Naive B cell (primary cell): ENCODE measurements around the gene CSNK2B. TPM values are rescaled to one million over a fixed set of nuclear protein-coding genes. Genes with fewer than 3 reads are reported as not detected.
A peak's percentile ranks its signal among the peaks of the same experiment; 100 is the strongest.

Experiments
- ATAC-seq, 2 donors: fragments of 150-1000 bp; cut with Tn5 transposase; 2 replicates each; pipeline ENCODE4 v1.10.0; 2021; ENCODE audit warnings: low read depth in 2 of 2, mild to moderate bottlenecking in 2 of 2, moderate library complexity in 2 of 2
- DNase-seq: peaks from one replicate; pipeline ENCODE4 v3.0.0; 2022
- H3K27ac Mint-ChIP-seq, 6 donors: one replicate each; pipeline ENCODE4 v1.8.0; 2020 to 2022; ENCODE audit warnings: mild to moderate bottlenecking in 6 of 6, mixed read lengths in 6 of 6, moderate library complexity in 5 of 6, inconsistent platforms in 2 of 6
- H3K27me3 Mint-ChIP-seq, 3 donors: one replicate each; pipeline ENCODE4 v1.8.0; 2021 to 2022; ENCODE audit warnings: mixed read lengths in 3 of 3, mild to moderate bottlenecking in 1 of 3
- H3K36me3 Mint-ChIP-seq, 2 donors: one replicate each; pipeline ENCODE4 v1.8.0; 2020 to 2022; ENCODE audit warnings: mixed read lengths in 2 of 2, inconsistent platforms in 1 of 2, mild to moderate bottlenecking in 1 of 2
- H3K4me1 Mint-ChIP-seq, 3 donors: one replicate each; pipeline ENCODE4 v1.8.0; 2020 to 2022; ENCODE audit warnings: mixed read lengths in 3 of 3, inconsistent platforms in 1 of 3, mild to moderate bottlenecking in 1 of 3, moderate library complexity in 1 of 3
- H3K4me3 Mint-ChIP-seq, 8 donors: one replicate each; pipeline ENCODE4 v1.8.0; 2020 to 2022; ENCODE audit warnings: mild to moderate bottlenecking in 8 of 8, mixed read lengths in 8 of 8, moderate library complexity in 8 of 8, inconsistent platforms in 2 of 8
- H3K9me3 Mint-ChIP-seq, 7 donors: one replicate each; pipeline ENCODE4 v1.8.0; 2020 to 2022; ENCODE audit warnings: mixed read lengths in 7 of 7, mild to moderate bottlenecking in 5 of 7, inconsistent platforms in 2 of 7, moderate library complexity in 1 of 7
- polyA plus RNA-seq, 6 donors: library from polyadenylated mRNA; unstranded; fragments of 300-500 nt; fragmentation: Illumina TruSeq; gene quantifications; one replicate each; pipeline ENCODE4 v1.2.3, GENCODE V29; 2021; ENCODE audit warnings: low read depth in 6 of 6

CSNK2B gene
- 100 to 1,000 TPM; 279 to 299 (median 286) TPM for polyA plus RNA-seq

GRCh38 chr6:31665501-31666336, at the start of gene CSNK2B:
TSS of gene CSNK2B (plus strand) at chr6:31666080. CDS start at chr6:31666832, 752 bp downstream.
- Mint-ChIP-seq H3K4me1 (peaks cover 48 to 81% (median 62%) of the 10 kb centered on the region in 3 donors), H3K27me3 (no peaks in the 10 kb centered on the region), H3K4me3 (peak within 1 kb of the TSS; percentile 94 to 99 (median 97)), H3K9me3 (no peaks in the 10 kb centered on the region), H3K36me3 (peaks cover 4 to 26% of the 10 kb centered on the region in 2 donors), H3K27ac (peak within 1 kb of the TSS; percentile 96 to 99 (median 99))
- DNase-seq = peak; percentile 97
- peak; percentile 80 to 81 for ATAC-seq

- Mint-ChIP-seq H3K36me3 (no peaks in the 10 kb centered on the region), H3K9me3 (peaks cover 0 to 1% (median 0%) of the 10 kb centered on the region in 7 donors), H3K27ac (no peak overlapping the region), H3K27me3 (no peaks in the 10 kb centered on the region), H3K4me3 (peak overlapping the region in 1 of 8 donors; percentile 63), H3K4me1 (peaks cover 39 to 55% (median 43%) of the 10 kb centered on the region in 3 donors)
- ATAC-seq (no peak), DNase-seq (no peak)
Measured at GRCh38 chr6:31617010-31617409, 48.9 kb upstream of the CSNK2B start.

- Mint-ChIP-seq H3K4me1 (peaks cover 35 to 52% (median 37%) of the 10 kb centered on the region in 3 donors), H3K27ac (peak overlapping the region; percentile 91 to 100 (median 97)), H3K4me3 (peak overlapping the region; percentile 74 to 98 (median 92)), H3K9me3 (peaks cover 0 to 1% (median 0%) of the 10 kb centered on the region in 7 donors), H3K27me3 (no peaks in the 10 kb centered on the region), H3K36me3 (no peaks in the 10 kb centered on the region)
- peak; percentile 94 for DNase-seq
- peak; percentile 79 to 80 for ATAC-seq
Measured at GRCh38 chr6:31619805-31620585, 45.9 kb upstream of the CSNK2B start.

GRCh38 chr6:31620586-31621319, 45.1 kb upstream of the CSNK2B start, which contains the start of gene PRRC2A:
TSS of gene PRRC2A (plus strand) at chr6:31620715. CDS start at chr6:31622790, 2,075 bp downstream.
- H3K9me3 Mint-ChIP-seq = peaks cover 0 to 1% (median 0%) of the 10 kb centered on the region in 7 donors
- peaks cover 27 to 46% (median 29%) of the 10 kb centered on the region in 3 donors for H3K4me1 Mint-ChIP-seq
- ATAC-seq (peak; percentile 28 to 29), DNase-seq (no peak)
- H3K4me3 Mint-ChIP-seq = peak within 1 kb of the TSS; percentile 74 to 98 (median 92)
- peaks cover under 1 to 1% of the 10 kb centered on the region in 2 donors for H3K36me3 Mint-ChIP-seq
- peak within 1 kb of the TSS; percentile 91 to 100 (median 97) for H3K27ac Mint-ChIP-seq
- H3K27me3 Mint-ChIP-seq = no peaks in the 10 kb centered on the region

GRCh38 chr6:31621320-31621939, 44.5 kb upstream of the CSNK2B start:
- DNase-seq (no peak), ATAC-seq (no peak)
- peak overlapping the region; percentile 74 to 98 (median 90) for H3K4me3 Mint-ChIP-seq
- H3K4me1 Mint-ChIP-seq = peaks cover 21 to 40% (median 25%) of the 10 kb centered on the region in 3 donors
- peaks cover 7 to 8% of the 10 kb centered on the region in 2 donors for H3K36me3 Mint-ChIP-seq
- peaks cover 0 to 1% (median 0%) of the 10 kb centered on the region in 7 donors for H3K9me3 Mint-ChIP-seq
- H3K27me3 Mint-ChIP-seq = no peaks in the 10 kb centered on the region
- peak overlapping the region; percentile 78 to 99 (median 93) for H3K27ac Mint-ChIP-seq

- Mint-ChIP-seq H3K9me3 (peaks cover 0 to 1% (median 0%) of the 10 kb centered on the region in 7 donors), H3K27me3 (no peaks in the 10 kb centered on the region), H3K4me1 (peaks cover 19 to 34% (median 24%) of the 10 kb centered on the region in 3 donors), H3K27ac (peak overlapping the region; percentile 78 to 99 (median 93)), H3K4me3 (peak overlapping the region; percentile 74 to 98 (median 90)), H3K36me3 (peaks cover 10 to 14% of the 10 kb centered on the region in 2 donors)
- DNase-seq = no peak
- ATAC-seq = no peak
Measured at GRCh38 chr6:31621991-31622390, 43.9 kb upstream of the CSNK2B start.

GRCh38 chr6:31622684-31623091, 43.2 kb upstream of the CSNK2B start:
- Mint-ChIP-seq H3K27ac (peak overlapping the region in 4 of 6 donors; percentile 31 to 98 (median 84)), H3K27me3 (no peaks in the 10 kb centered on the region), H3K4me1 (peaks cover 24 to 31% (median 30%) of the 10 kb centered on the region in 3 donors), H3K9me3 (peaks cover 0 to 1% (median 0%) of the 10 kb centered on the region in 7 donors), H3K4me3 (peak overlapping the region in 2 of 8 donors; percentile 89 to 90), H3K36me3 (peaks cover 16 to 21% of the 10 kb centered on the region in 2 donors)
- ATAC-seq = no peak
- DNase-seq = no peak

- peak overlapping the region in 1 of 8 donors; percentile 10 for H3K4me3 Mint-ChIP-seq
- DNase-seq = no peak
- H3K36me3 Mint-ChIP-seq = peaks cover 22 to 28% of the 10 kb centered on the region in 2 donors
- no peak for ATAC-seq
- peaks cover 0 to 1% (median 0%) of the 10 kb centered on the region in 7 donors for H3K9me3 Mint-ChIP-seq
- H3K27me3 Mint-ChIP-seq = no peaks in the 10 kb centered on the region
- H3K27ac Mint-ChIP-seq = peak overlapping the region in 2 of 6 donors; percentile 30 to 67
- peaks cover 26 to 35% (median 31%) of the 10 kb centered on the region in 3 donors for H3K4me1 Mint-ChIP-seq
Measured at GRCh38 chr6:31624070-31624469, 41.8 kb upstream of the CSNK2B start.

GRCh38 chr6:31626952-31627351, 38.9 kb upstream of the CSNK2B start:
- DNase-seq (no peak), ATAC-seq (no peak)
- Mint-ChIP-seq H3K36me3 (peaks cover 26 to 48% of the 10 kb centered on the region in 2 donors), H3K4me1 (peaks cover 12 to 23% (median 16%) of the 10 kb centered on the region in 3 donors), H3K9me3 (no peaks in the 10 kb centered on the region), H3K27me3 (no peaks in the 10 kb centered on the region), H3K27ac (peak overlapping the region in 2 of 6 donors; percentile 44 to 64), H3K4me3 (no peak overlapping the region)

- no peaks in the 10 kb centered on the region for H3K27me3 Mint-ChIP-seq
- peaks cover 3 to 17% (median 8%) of the 10 kb centered on the region in 3 donors for H3K4me1 Mint-ChIP-seq
- peak overlapping the region in 3 of 6 donors; percentile 7 to 78 (median 64) for H3K27ac Mint-ChIP-seq
- peak overlapping the region in 1 of 8 donors; percentile 21 for H3K4me3 Mint-ChIP-seq
- H3K36me3 Mint-ChIP-seq = peaks cover 26 to 48% of the 10 kb centered on the region in 2 donors
- DNase-seq = no peak
- no peaks in the 10 kb centered on the region for H3K9me3 Mint-ChIP-seq
- no peak for ATAC-seq
Measured at GRCh38 chr6:31627690-31628287, 38.1 kb upstream of the CSNK2B start.

GRCh38 chr6:31629014-31629413, 36.9 kb upstream of the CSNK2B start:
- H3K36me3 Mint-ChIP-seq = peaks cover 26 to 53% of the 10 kb centered on the region in 2 donors

More at GRCh38 chr6:31629014-31629413, 36.9 kb upstream of the CSNK2B start:
- no peaks in the 10 kb centered on the region for H3K27me3 Mint-ChIP-seq
- peaks cover 2 to 17% (median 9%) of the 10 kb centered on the region in 3 donors for H3K4me1 Mint-ChIP-seq
- no peak overlapping the region for H3K4me3 Mint-ChIP-seq
- ATAC-seq (no peak), DNase-seq (no peak)
- peak overlapping the region in 2 of 6 donors; percentile 61 to 76 for H3K27ac Mint-ChIP-seq
- no peaks in the 10 kb centered on the region for H3K9me3 Mint-ChIP-seq
